Measurements from ENCODE around the gene CDH24. TPM values are rescaled to one million over a fixed set of nuclear protein-coding genes. Genes with fewer than 3 reads are reported as not detected.

CDH24 gene
- total and polyA plus RNA-seq, 8 donors = 6.1 to 14.8 (median 11.3) TPM

DNA sequence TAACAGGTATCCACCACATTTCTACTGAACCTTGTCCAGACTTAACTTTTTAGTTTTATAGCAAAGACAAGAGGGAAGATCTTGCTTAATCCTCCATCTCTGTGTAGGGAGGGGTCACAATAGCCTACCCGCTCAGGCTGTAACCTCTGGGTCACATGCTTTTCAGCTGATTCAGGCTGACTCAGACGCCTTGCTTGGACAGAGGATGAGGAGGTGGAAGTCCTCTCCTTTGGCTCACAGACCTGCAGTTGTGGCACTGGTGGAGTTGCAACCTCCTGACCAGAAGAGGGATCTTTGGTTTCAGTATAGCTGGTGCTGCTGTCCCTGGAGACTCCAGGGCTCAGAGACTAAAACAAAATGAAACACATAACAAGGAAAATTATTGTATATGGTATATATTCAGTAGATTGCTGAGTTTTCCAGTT, 21.4 kb upstream of the CDH24 start:
- intact Hi-C loops (cut with DNase I) = no loop called here
- Histone ChIP-seq H3K9me3 (no peaks in the 10 kb centered on the region), H3K4me1 (peaks cover 0 to 42% of the 10 kb centered on the region in 2 donors), H3K4me3 (no peak overlapping the region), H3K27ac (peak overlapping the region; percentile 37 to 83), H3K27me3 (no peaks in the 10 kb centered on the region), H3K36me3 (peaks cover 3 to 100% of the 10 kb centered on the region in 2 donors)
- DNase-seq = peak in 1 of 4 donors; percentile 87
- TF ChIP-seq, protein P1, sequence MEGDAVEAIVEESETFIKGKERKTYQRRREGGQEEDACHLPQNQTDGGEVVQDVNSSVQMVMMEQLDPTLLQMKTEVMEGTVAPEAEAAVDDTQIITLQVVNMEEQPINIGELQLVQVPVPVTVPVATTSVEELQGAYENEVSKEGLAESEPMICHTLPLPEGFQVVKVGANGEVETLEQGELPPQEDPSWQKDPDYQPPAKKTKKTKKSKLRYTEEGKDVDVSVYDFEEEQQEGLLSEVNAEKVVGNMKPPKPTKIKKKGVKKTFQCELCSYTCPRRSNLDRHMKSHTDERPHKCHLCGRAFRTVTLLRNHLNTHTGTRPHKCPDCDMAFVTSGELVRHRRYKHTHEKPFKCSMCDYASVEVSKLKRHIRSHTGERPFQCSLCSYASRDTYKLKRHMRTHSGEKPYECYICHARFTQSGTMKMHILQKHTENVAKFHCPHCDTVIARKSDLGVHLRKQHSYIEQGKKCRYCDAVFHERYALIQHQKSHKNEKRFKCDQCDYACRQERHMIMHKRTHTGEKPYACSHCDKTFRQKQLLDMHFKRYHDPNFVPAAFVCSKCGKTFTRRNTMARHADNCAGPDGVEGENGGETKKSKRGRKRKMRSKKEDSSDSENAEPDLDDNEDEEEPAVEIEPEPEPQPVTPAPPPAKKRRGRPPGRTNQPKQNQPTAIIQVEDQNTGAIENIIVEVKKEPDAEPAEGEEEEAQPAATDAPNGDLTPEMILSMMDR (IDR thresholded peaks at IDR 0.05) = no peak
- peak; percentile 92 for ATAC-seq

DNA sequence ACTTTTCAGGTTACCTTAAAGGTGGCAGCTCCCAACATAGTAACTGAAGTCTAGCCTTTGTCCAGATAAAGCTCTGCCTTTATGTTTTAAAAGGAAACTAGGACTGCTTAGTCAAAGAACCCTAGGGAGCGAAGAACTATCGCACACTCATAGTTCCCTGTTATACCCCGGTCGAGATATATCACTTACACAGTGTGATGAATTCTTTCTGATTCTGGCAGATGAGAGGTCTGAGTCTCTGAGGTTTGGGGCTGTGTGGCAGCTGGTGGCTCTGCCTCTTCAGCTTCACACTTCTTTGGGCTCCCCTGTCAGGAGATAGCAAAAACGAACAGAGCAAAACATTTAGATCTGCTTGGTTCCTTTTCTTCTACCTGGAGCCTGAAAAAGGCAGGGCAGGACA, 20.6 kb upstream of the CDH24 start:
- Histone ChIP-seq H3K27ac (peak overlapping the region; percentile 37 to 83), H3K4me1 (peaks cover 0 to 42% of the 10 kb centered on the region in 2 donors), H3K27me3 (no peaks in the 10 kb centered on the region), H3K4me3 (no peak overlapping the region), H3K36me3 (peaks cover 3 to 100% of the 10 kb centered on the region in 2 donors), H3K9me3 (no peaks in the 10 kb centered on the region)
- intact Hi-C loops (cut with DNase I) = no loop called here
- no peak for DNase-seq
- TF ChIP-seq, protein P1 (IDR thresholded peaks at IDR 0.05) = no peak
- ATAC-seq = no peak

DNA sequence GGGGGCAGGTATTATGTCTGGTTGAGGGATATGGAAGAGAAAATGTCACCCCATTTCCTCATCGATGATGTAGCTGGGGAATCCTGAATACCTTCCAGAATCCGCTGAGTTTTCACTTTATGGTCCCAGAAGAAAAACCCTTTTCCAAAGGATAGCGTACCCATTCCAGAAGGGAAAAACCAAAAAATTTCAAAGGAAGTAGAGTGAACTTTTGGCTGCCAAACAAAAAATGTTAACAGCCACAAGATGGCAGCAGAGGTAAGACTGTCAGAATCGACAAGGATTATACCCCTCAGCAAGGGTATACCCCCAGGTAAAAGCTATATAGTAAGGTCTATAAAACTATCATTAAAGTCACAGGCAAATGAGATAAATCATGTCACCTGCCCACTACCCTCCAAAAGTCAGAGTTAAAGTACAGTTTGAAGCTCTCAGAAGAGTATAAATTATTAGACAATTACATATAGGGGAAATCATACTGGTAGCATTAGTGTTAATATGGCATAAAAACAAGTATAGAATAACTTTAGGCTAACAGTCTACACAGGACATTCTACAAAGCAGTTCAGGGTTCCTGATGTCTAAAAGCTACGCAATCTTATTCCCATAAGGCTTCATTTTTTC, 19.6 kb upstream of the CDH24 start:
- ATAC-seq = peak; percentile 41
- DNase-seq = no peak
- Histone ChIP-seq H3K4me3 (no peak overlapping the region), H3K9me3 (no peaks in the 10 kb centered on the region), H3K27me3 (no peaks in the 10 kb centered on the region), H3K4me1 (peaks cover 7 to 49% of the 10 kb centered on the region in 2 donors), H3K36me3 (peaks cover 3 to 100% of the 10 kb centered on the region in 2 donors), H3K27ac (peak overlapping the region in 1 of 2 donors; percentile 83)
- TF ChIP-seq, protein P1 (IDR thresholded peaks at IDR 0.05) = peak; percentile 37 to 57
- intact Hi-C loops (cut with DNase I) = no loop called here

DNA sequence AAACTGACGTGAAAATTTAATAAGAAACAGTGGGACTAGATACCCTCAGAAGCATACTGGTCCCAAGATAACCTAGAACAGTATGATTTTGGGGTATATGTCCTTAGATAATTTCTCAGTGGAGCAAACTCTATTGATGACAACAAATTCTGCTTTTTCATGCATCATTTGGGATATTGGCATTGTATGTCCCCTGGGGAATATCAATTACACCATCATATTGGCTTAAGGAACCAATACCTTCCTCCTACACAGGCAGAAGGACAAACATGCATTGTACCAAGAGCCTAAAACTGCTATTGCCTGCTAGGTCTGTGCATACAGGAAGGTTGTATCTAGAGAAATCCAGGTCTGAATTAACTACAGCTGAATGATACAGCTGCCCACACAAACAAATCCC, 17.6 kb upstream of the CDH24 start:
- H3K27me3 ChIP-seq = no peaks in the 10 kb centered on the region
- no peaks in the 10 kb centered on the region for H3K9me3 ChIP-seq
- no peak overlapping the region for H3K27ac ChIP-seq
- DNase-seq (no peak), ATAC-seq (no peak)
- no peak overlapping the region for H3K4me3 ChIP-seq
- H3K36me3 ChIP-seq = peaks cover 3 to 80% of the 10 kb centered on the region in 2 donors
- TF ChIP-seq, protein P1 (IDR thresholded peaks at IDR 0.05) = no peak
- H3K4me1 ChIP-seq = peaks cover 12 to 62% of the 10 kb centered on the region in 2 donors
- intact Hi-C loops (cut with DNase I) = no loop called here

DNA sequence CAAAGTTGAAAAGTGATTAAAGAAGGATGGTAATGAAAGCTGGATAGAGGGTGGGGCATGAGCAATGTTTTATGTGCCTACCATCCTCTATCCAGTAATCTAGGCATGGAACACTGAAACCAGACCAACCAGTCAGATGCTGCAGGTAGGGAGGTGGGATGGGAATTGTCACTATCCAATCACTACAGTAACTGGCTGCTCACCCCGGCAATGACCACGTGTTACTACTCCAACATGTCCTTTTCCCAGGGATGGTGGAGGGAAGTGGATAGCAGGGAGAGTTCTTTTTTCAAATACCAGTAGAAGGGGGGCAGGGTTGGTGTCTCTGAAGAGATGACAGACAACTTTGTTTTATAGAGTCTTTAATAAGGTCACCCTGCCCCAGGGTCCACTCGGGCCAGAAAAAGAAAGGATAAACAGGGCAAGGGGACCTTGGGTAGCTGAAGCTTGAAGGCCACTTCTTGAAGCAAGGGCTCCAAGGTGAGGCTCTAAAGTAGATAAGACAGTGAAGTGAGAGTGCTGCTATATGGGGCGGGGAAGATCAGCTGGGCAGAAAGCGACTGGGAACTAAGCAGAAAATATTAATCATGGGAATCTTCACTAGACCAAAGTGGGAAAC, 14.7 kb upstream of the CDH24 start:
- intact Hi-C loops (cut with DNase I) = no loop called here
- peaks cover 0 to 74% of the 10 kb centered on the region in 2 donors for H3K36me3 ChIP-seq
- H3K4me1 ChIP-seq = peaks cover 12 to 57% of the 10 kb centered on the region in 2 donors
- no peak for DNase-seq
- TF ChIP-seq, protein P1 (IDR thresholded peaks at IDR 0.05) = no peak
- no peaks in the 10 kb centered on the region for H3K9me3 ChIP-seq
- peak overlapping the region; percentile 77 to 81 for H3K27ac ChIP-seq
- no peaks in the 10 kb centered on the region for H3K27me3 ChIP-seq
- peak overlapping the region in 1 of 2 donors; percentile 69 for H3K4me3 ChIP-seq
- peak; percentile 6 for ATAC-seq
